HG02938 (cell line): ENCODE results near the gene TBC1D21.
"Not testable (repeated sequence)": the region's sequence is repeated elsewhere in the genome, so short reads cannot be mapped to it uniquely, and the experiment has no call there.

Experiments
- ATAC-seq: cut with Tn5 transposase; IDR thresholded peaks from one replicate; pipeline ENCODE4 v1.9.1; 2021; ENCODE audit warnings: mild to moderate bottlenecking, moderate library complexity; ENCODE audit not compliant: unreplicated experiment

TBC1D21 gene

GRCh38 chr15:73927476-73928240 lies 54.3 kb downstream of the TBC1D21 start:
- no peak for ATAC-seq

- no peak for ATAC-seq
Measured at GRCh38 chr15:73928241-73928579, 54.8 kb downstream of the TBC1D21 start.

- no peak for ATAC-seq
Measured at GRCh38 chr15:73928971-73929627, 55.7 kb downstream of the TBC1D21 start.

GRCh38 chr15:73930371-73930770 lies 57.0 kb downstream of the TBC1D21 start:
- ATAC-seq: no peak

- ATAC-seq: no peak
Measured at GRCh38 chr15:73930790-73931281, 57.5 kb downstream of the TBC1D21 start.

GRCh38 chr15:73931441-73931840 lies 58.1 kb downstream of the TBC1D21 start:
- no peak for ATAC-seq

GRCh38 chr15:73932381-73933191 lies 59.2 kb downstream of the TBC1D21 start:
- no peak for ATAC-seq

GRCh38 chr15:73934281-73934680 lies 60.9 kb downstream of the TBC1D21 start:
- no peak for ATAC-seq

GRCh38 chr15:73935547-73935946 lies 62.2 kb downstream of the TBC1D21 start:
- no peak for ATAC-seq

- ATAC-seq: no peak
Measured at GRCh38 chr15:73936181-73936580, 62.8 kb downstream of the TBC1D21 start.

GRCh38 chr15:73936588-73937290 lies 63.4 kb downstream of the TBC1D21 start:
- ATAC-seq: no peak

- ATAC-seq: no peak
Measured at GRCh38 chr15:73937296-73937695, 63.9 kb downstream of the TBC1D21 start.

GRCh38 chr15:73937726-73938125 lies 64.4 kb downstream of the TBC1D21 start:
- ATAC-seq: no peak

GRCh38 chr15:73938516-73938915 lies 65.2 kb downstream of the TBC1D21 start:
- not testable (repeated sequence) for ATAC-seq
